DMS53 treated with DMSO at 0.1 percent for 48 hours (cell line): Measurements from ENCODE around the gene SASH1.
"Not testable (repeated sequence)": the region's sequence is repeated elsewhere in the genome, so short reads cannot be mapped to it uniquely, and the experiment has no call there.

ENCODE experiments used
- DNase-seq: peaks from one replicate; lab custom pipeline; 2025; ENCODE audit not compliant: unreplicated experiment; lab: John Stamatoyannopoulos, UW

SASH1 gene

GRCh38 chr6:148572676-148573335 is 230.2 kb downstream of the SASH1 start:
- DNase-seq: no peak

GRCh38 chr6:148573922-148574321 is 231.3 kb downstream of the SASH1 start:
- DNase-seq: no peak

- peak; percentile 8 for DNase-seq
Measured at GRCh38 chr6:148577687-148578488, 235.2 kb downstream of the SASH1 start.

GRCh38 chr6:148578489-148578814 is 235.8 kb downstream of the SASH1 start:
- no peak for DNase-seq

- DNase-seq: no peak
Measured at GRCh38 chr6:148578837-148579565, 236.4 kb downstream of the SASH1 start.

- no peak for DNase-seq
Measured at GRCh38 chr6:148580442-148580841, 237.8 kb downstream of the SASH1 start.

- DNase-seq: no peak
Measured at GRCh38 chr6:148583631-148584030, 241.0 kb downstream of the SASH1 start.

GRCh38 chr6:148585641-148586040 is 243.0 kb downstream of the SASH1 start:
- not testable (repeated sequence) for DNase-seq

- DNase-seq: no peak
Measured at GRCh38 chr6:148590883-148591282, 248.2 kb downstream of the SASH1 start.

- DNase-seq: no peak
Measured at GRCh38 chr6:148591656-148592055, 249.0 kb downstream of the SASH1 start.

- DNase-seq: no peak
Measured at GRCh38 chr6:148593130-148593812, 250.6 kb downstream of the SASH1 start.

GRCh38 chr6:148593813-148594170 is 251.2 kb downstream of the SASH1 start:
- no peak for DNase-seq

- no peak for DNase-seq
Measured at GRCh38 chr6:148595550-148595949, 252.9 kb downstream of the SASH1 start.

- no peak for DNase-seq
Measured at GRCh38 chr6:148596891-148597455, 254.3 kb downstream of the SASH1 start.

- no peak for DNase-seq
Measured at GRCh38 chr6:148598724-148599123, 256.1 kb downstream of the SASH1 start.

- no peak for DNase-seq
Measured at GRCh38 chr6:148599967-148600426, 257.4 kb downstream of the SASH1 start.
